PFSK-1 (cell line): Measurements from ENCODE around the gene DPF1.
A peak's percentile ranks its signal among the peaks of the same experiment; 100 is the strongest.

ENCODE experiments used
- FOXP2 ChIP-seq: optimal IDR thresholded peaks from 2 replicates; pipeline ENCODE3; 2011; ENCODE audit warnings: borderline replicate concordance, control low read depth, inconsistent platforms; ENCODE audit not compliant: insufficient read depth; ENCODE audit errors: extremely low read length, extremely low read depth
- POLR2AphosphoS5 ChIP-seq: IDR thresholded peaks from 2 replicates; pipeline ENCODE4 v1.6.1; 2012; ENCODE audit warnings: low read depth, mild to moderate bottlenecking, control low read depth, low read length, moderate library complexity
- REST ChIP-seq, 2 experiments: IDR thresholded peaks; 2 replicates each; pipeline versions ENCODE4 v1.6.1 to v1.8.0; 2011 to 2012; ENCODE audit warnings: low read depth in 2 of 2, low read length in 2 of 2, control low read depth in 1 of 2, inconsistent platforms in 1 of 2, mild to moderate bottlenecking in 1 of 2, moderate library complexity in 1 of 2; ENCODE audit not compliant: insufficient read depth in 1 of 2
- SIN3A ChIP-seq: IDR thresholded peaks from 2 replicates; pipeline ENCODE4 v1.6.1; 2012; ENCODE audit warnings: mild to moderate bottlenecking, low read length, moderate library complexity, borderline replicate concordance; ENCODE audit not compliant: insufficient read depth
- TAF1 ChIP-seq: IDR thresholded peaks from 2 replicates; pipeline ENCODE4 v1.6.1; 2012; ENCODE audit warnings: low read length, control low read depth, borderline replicate concordance; ENCODE audit not compliant: insufficient read depth

DPF1 gene

GRCh38 chr19:38267761-38268483 is 43.9 kb upstream of the DPF1 start:
- TF ChIP-seq REST (IDR thresholded peaks at IDR 0.05; ENCODE audit: insufficient read depth in 1 of 2, low read depth in 2 of 2, low read length in 2 of 2): no peak
- no peak for TF ChIP-seq SIN3A
- TF ChIP-seq POLR2AphosphoS5: no peak
- TF ChIP-seq TAF1: no peak
- no peak for TF ChIP-seq FOXP2

GRCh38 chr19:38266981-38267597 is 43.1 kb upstream of the DPF1 start:
- peak; percentile 8 for TF ChIP-seq FOXP2
- no peak for TF ChIP-seq SIN3A

GRCh38 chr19:38265921-38266429 is 42.0 kb upstream of the DPF1 start:
- TF ChIP-seq REST (IDR thresholded peaks at IDR 0.05; ENCODE audit: insufficient read depth in 1 of 2, low read depth in 2 of 2, low read length in 2 of 2): no peak
- TF ChIP-seq FOXP2: no peak
- no peak for TF ChIP-seq SIN3A
- TF ChIP-seq POLR2AphosphoS5: no peak
- no peak for TF ChIP-seq TAF1

GRCh38 chr19:38265213-38265861 is 41.3 kb upstream of the DPF1 start:
- TF ChIP-seq TAF1 (no peak), POLR2AphosphoS5 (no peak), REST (IDR thresholded peaks at IDR 0.05; ENCODE audit: insufficient read depth in 1 of 2, low read depth in 2 of 2, low read length in 2 of 2) (no peak), FOXP2 (no peak), SIN3A (no peak)

- TF ChIP-seq REST (IDR thresholded peaks at IDR 0.05; ENCODE audit: insufficient read depth in 1 of 2, low read depth in 2 of 2, low read length in 2 of 2) (no peak), SIN3A (no peak), POLR2AphosphoS5 (no peak), TAF1 (no peak), FOXP2 (no peak)
These were observed 40.6 kb upstream of the DPF1 start, which contains the start of gene SPINT2 for GRCh38 chr19:38264486-38265212. Gene SPINT2 (plus strand): TSS chr19:38264573. CDS start chr19:38264893, 320 bp downstream.
